ENCODE results near the gene CPEB3.
A peak's percentile ranks its signal among the peaks of the same experiment; 100 is the strongest.
"Not testable (repeated sequence)": the region's sequence is repeated elsewhere in the genome, so short reads cannot be mapped to it uniquely, and the experiment has no call there.

Gene CPEB3

GRCh38 chr10:92290837-92291615 lies at the start of gene CPEB3, which contains the start of gene MARCHF5:
CPEB3 (minus strand) TSS chr10:92291078; CDS start chr10:92240350, 50,728 bp downstream.
MARCHF5 (plus strand) TSS chr10:92291167; CDS start chr10:92291495, 328 bp downstream.
- peak; percentile 75 to 81 (median 80) for DNase-seq (ENCODE audit: low read depth in 3 of 3)

- DNase-seq (ENCODE audit: low read depth in 3 of 3) = not testable (repeated sequence)
These were observed 39.0 kb upstream of the CPEB3 start for GRCh38 chr10:92329927-92330326.

GRCh38 chr10:92328993-92329392 lies 38.1 kb upstream of the CPEB3 start:
- no peak for DNase-seq (ENCODE audit: low read depth in 3 of 3)

- DNase-seq (ENCODE audit: low read depth in 3 of 3) = no peak
These were observed 36.9 kb upstream of the CPEB3 start for GRCh38 chr10:92327445-92328433.

GRCh38 chr10:92323079-92323478 lies 32.2 kb upstream of the CPEB3 start:
- DNase-seq (ENCODE audit: low read depth in 3 of 3) = no peak

- no peak for DNase-seq (ENCODE audit: low read depth in 3 of 3)
These were observed 25.7 kb upstream of the CPEB3 start for GRCh38 chr10:92316610-92317009.

- no peak for DNase-seq (ENCODE audit: low read depth in 3 of 3)
These were observed 22.9 kb upstream of the CPEB3 start for GRCh38 chr10:92313750-92314149.

GRCh38 chr10:92309272-92309671 lies 18.4 kb upstream of the CPEB3 start:
- DNase-seq (ENCODE audit: low read depth in 3 of 3) = no peak

GRCh38 chr10:92305133-92306072 lies 14.5 kb upstream of the CPEB3 start:
- no peak for DNase-seq (ENCODE audit: low read depth in 3 of 3)

- no peak for DNase-seq (ENCODE audit: low read depth in 3 of 3)
These were observed 13.2 kb upstream of the CPEB3 start for GRCh38 chr10:92304061-92304460.

GRCh38 chr10:92303096-92303495 lies 12.2 kb upstream of the CPEB3 start:
- no peak for DNase-seq (ENCODE audit: low read depth in 3 of 3)

GRCh38 chr10:92298487-92298886 lies 7.6 kb upstream of the CPEB3 start:
- DNase-seq (ENCODE audit: low read depth in 3 of 3) = no peak

- peak in 1 of 3 experiments; percentile 13 for DNase-seq (ENCODE audit: low read depth in 3 of 3)
These were observed 1.3 kb upstream of the CPEB3 start for GRCh38 chr10:92291921-92292845.

GRCh38 chr10:92291616-92291865 lies 663 bp upstream of the CPEB3 start:
- DNase-seq (ENCODE audit: low read depth in 3 of 3) = peak in 1 of 3 experiments; percentile 8

- DNase-seq (ENCODE audit: low read depth in 3 of 3) = peak in 1 of 3 experiments; percentile 2
These were observed 622 bp downstream of the CPEB3 start for GRCh38 chr10:92290076-92290836.

GRCh38 chr10:92284112-92284704 lies 6.7 kb downstream of the CPEB3 start:
- no peak for DNase-seq (ENCODE audit: low read depth in 3 of 3)

GRCh38 chr10:92278996-92279696 lies 11.7 kb downstream of the CPEB3 start:
- DNase-seq (ENCODE audit: low read depth in 3 of 3) = no peak

GRCh38 chr10:92274071-92274470 lies 16.8 kb downstream of the CPEB3 start:
- DNase-seq (ENCODE audit: low read depth in 3 of 3) = no peak

GRCh38 chr10:92268748-92269147 lies 22.1 kb downstream of the CPEB3 start:
- DNase-seq (ENCODE audit: low read depth in 3 of 3) = no peak
